GM23338 (cell line): ENCODE results near the gene SLC24A1. TPM values are rescaled to one million over a fixed set of nuclear protein-coding genes. Genes with fewer than 3 reads are reported as not detected.

ENCODE experiments used
- ATAC-seq: fragments of 200-7000 bp; cut with Tn5 transposase; 3 replicates; pipeline ENCODE4 v1.9.1; 2020
- DNase-seq: peaks from one replicate; pipeline ENCODE4 v3.0.0-alpha.2; 2015; ENCODE audit warnings: low spot score
- H2AFZ ChIP-seq: fragments of 200-600 bp; sonication (generic); 2 replicates; pipeline ENCODE4 v1.8.0; 2016; ENCODE audit warnings: antibody characterized with exemption, mild to moderate bottlenecking, moderate library complexity
- H3F3A ChIP-seq: fragments of 200-600 bp; sonication (generic); replicated peaks from 2 replicates; pipeline ENCODE4 v1.8.0; 2017; ENCODE audit warnings: antibody characterized with exemption, mixed run types, low read depth
- H3K27ac ChIP-seq: fragments of 200-600 bp; sonication (generic); 2 replicates; pipeline ENCODE4 v1.6.1; 2016; ENCODE audit warnings: low read depth
- H3K27me3 ChIP-seq: fragments of 200-600 bp; sonication (generic); 2 replicates; pipeline ENCODE4 v1.8.0; 2016; ENCODE audit warnings: mild to moderate bottlenecking, mixed run types, moderate library complexity; ENCODE audit not compliant: insufficient read depth
- H3K36me3 ChIP-seq: fragments of 200-600 bp; sonication (generic); 2 replicates; pipeline ENCODE4 v1.8.0; 2016; ENCODE audit warnings: mild to moderate bottlenecking; ENCODE audit not compliant: insufficient read depth
- H3K4me1 ChIP-seq: fragments of 200-600 bp; sonication (generic); 2 replicates; pipeline ENCODE4 v1.8.0; 2016; ENCODE audit warnings: mild to moderate bottlenecking, moderate library complexity; ENCODE audit not compliant: insufficient read depth
- H3K4me2 ChIP-seq: fragments of 200-600 bp; sonication (generic); 2 replicates; pipeline ENCODE4 v1.7.1; 2017; ENCODE audit warnings: mixed run types
- H3K4me3 ChIP-seq: fragments of 200-600 bp; sonication (generic); 2 replicates; pipeline ENCODE4 v1.6.1; 2016; ENCODE audit warnings: mixed run types
- H3K79me2 ChIP-seq: fragments of 200-600 bp; sonication (generic); replicated peaks from 2 replicates; pipeline ENCODE4 v1.8.0; 2017; ENCODE audit warnings: mild to moderate bottlenecking; ENCODE audit not compliant: insufficient read depth
- H3K9me2 ChIP-seq: fragments of 200-600 bp; sonication (generic); 2 replicates; pipeline ENCODE4 v1.8.0; 2017; ENCODE audit not compliant: insufficient read depth
- H4K20me1 ChIP-seq: fragments of 200-600 bp; sonication (generic); replicated peaks from 2 replicates; pipeline ENCODE4 v1.8.0; 2017; ENCODE audit warnings: mild to moderate bottlenecking; ENCODE audit not compliant: insufficient read depth
- H3K27ac Mint-ChIP-seq: 2 replicates; pipeline ENCODE4 v1.8.0; 2020; ENCODE audit warnings: inconsistent platforms, mild to moderate bottlenecking, moderate library complexity, mixed read lengths
- H3K27me3 Mint-ChIP-seq: 3 replicates; pipeline ENCODE4 v1.8.0; 2022; ENCODE audit warnings: low read depth, mild to moderate bottlenecking, moderate library complexity, mixed read lengths, inconsistent platforms; ENCODE audit not compliant: insufficient read depth, poor library complexity
- H3K36me3 Mint-ChIP-seq: 3 replicates; pipeline ENCODE4 v1.8.0; 2021; ENCODE audit warnings: low read depth, mild to moderate bottlenecking, inconsistent platforms, moderate library complexity, mixed read lengths
- H3K4me1 Mint-ChIP-seq: 3 replicates; pipeline ENCODE4 v1.8.0; 2020; ENCODE audit warnings: mild to moderate bottlenecking, inconsistent platforms, mixed read lengths
- H3K4me3 Mint-ChIP-seq: 3 replicates; pipeline ENCODE4 v1.8.0; 2021; ENCODE audit warnings: moderate library complexity, mild to moderate bottlenecking, inconsistent platforms, mixed read lengths
- H3K9me3 Mint-ChIP-seq: 3 replicates; pipeline ENCODE4 v1.8.0; 2020; ENCODE audit warnings: moderate library complexity, mild to moderate bottlenecking, inconsistent platforms, mixed read lengths
- CREB1 ChIP-seq: fragments of 250-450 bp; sonication (Bioruptor Pico); IDR thresholded peaks from 2 replicates; pipeline ENCODE4 v1.5.0; 2020; ENCODE audit warnings: low read depth, mild to moderate bottlenecking, moderate library complexity
- EZH2 ChIP-seq: fragments of 200-600 bp; sonication (generic); IDR thresholded peaks from one replicate; pipeline ENCODE4 v1.8.0; 2017; ENCODE audit warnings: antibody characterized with exemption, mild to moderate bottlenecking, low read depth; ENCODE audit not compliant: unreplicated experiment
- EZH2phosphoT487 ChIP-seq: fragments of 200-600 bp; sonication (generic); IDR thresholded peaks from one replicate; pipeline ENCODE4 v1.8.1; 2018; ENCODE audit warnings: antibody characterized with exemption; ENCODE audit not compliant: unreplicated experiment
- JUNB ChIP-seq: IDR thresholded peaks from one replicate; pipeline ENCODE4 v1.6.1; 2016; ENCODE audit warnings: antibody characterized with exemption; ENCODE audit not compliant: unreplicated experiment
- NANOG ChIP-seq: IDR thresholded peaks from 2 replicates; pipeline ENCODE4 v1.6.1; 2016; ENCODE audit warnings: antibody characterized with exemption, borderline replicate concordance
- ZNF114 ChIP-seq: fragments of 250-450 bp; sonication (Bioruptor Pico); IDR thresholded peaks from 2 replicates; pipeline ENCODE4 v1.5.0; 2020; ENCODE audit warnings: mild to moderate bottlenecking, moderate library complexity
- ZNF331 ChIP-seq: fragments of 250-450 bp; sonication (Bioruptor Pico); IDR thresholded peaks from 2 replicates; pipeline ENCODE4 v1.5.0; 2020; ENCODE audit warnings: low read depth, mild to moderate bottlenecking, moderate library complexity
- polyA plus RNA-seq: library from polyadenylated mRNA; unstranded; fragments of >200 nt; fragmentation: Nextera tagmentation; extraction: Ambion mirVana; gene quantifications from 2 replicates; pipeline ENCODE4 v1.2.1, GENCODE V29; 2016
- total RNA-seq: library from RNA; depleted of rRNA; stranded (reverse); fragments of >200 nt; shearing (Covaris generic); gene quantifications from 2 replicates; pipeline ENCODE4 v1.2.3, GENCODE V29; 2014
- TF ChIP-seq, protein P1 (sequence below): IDR thresholded peaks from one replicate; pipeline ENCODE4 v1.6.1; 2018; ENCODE audit warnings: antibody characterized with exemption; ENCODE audit not compliant: unreplicated experiment
- TF ChIP-seq, protein P2 (sequence below), 2 experiments: fragments of 200-600 bp in 1 of 2; sonication (generic) in 1 of 2; conservative IDR thresholded peaks; 2 replicates each; pipeline versions ENCODE4 v1.5.1 to v1.6.1; 2016 to 2017; ENCODE audit warnings: antibody characterized with exemption in 2 of 2, low read depth in 2 of 2, mild to moderate bottlenecking in 2 of 2, moderate library complexity in 1 of 2
- TF ChIP-seq, protein P3 (sequence below): fragments of 250-450 bp; sonication (Bioruptor Pico); IDR thresholded peaks from 2 replicates; pipeline ENCODE4 v1.5.0; 2020; ENCODE audit warnings: mild to moderate bottlenecking, moderate library complexity

SLC24A1 gene
- total and polyA plus RNA-seq, 2 experiments from 2014 or later = 1.6 to 4.5 TPM

DNA sequence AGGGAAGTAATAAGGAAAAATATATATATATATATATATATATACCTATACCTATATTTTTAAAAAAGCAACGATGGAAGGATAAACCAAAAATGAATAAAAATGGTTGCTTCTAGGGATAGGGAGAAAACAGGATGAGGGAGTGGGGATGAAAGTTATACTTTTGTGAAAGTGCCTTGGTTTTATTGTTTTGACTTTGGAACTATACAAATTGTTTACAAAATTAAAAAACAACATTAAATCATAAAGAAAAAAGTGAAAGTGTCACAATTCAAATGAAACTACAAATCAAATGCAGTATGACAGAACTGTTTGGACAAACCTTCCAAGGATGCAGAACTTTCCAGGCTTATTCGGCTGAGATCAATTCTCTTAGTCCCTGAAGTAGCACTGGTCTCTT, 54.4 kb downstream of the SLC24A1 start (continued):
- TF ChIP-seq, protein P1, sequence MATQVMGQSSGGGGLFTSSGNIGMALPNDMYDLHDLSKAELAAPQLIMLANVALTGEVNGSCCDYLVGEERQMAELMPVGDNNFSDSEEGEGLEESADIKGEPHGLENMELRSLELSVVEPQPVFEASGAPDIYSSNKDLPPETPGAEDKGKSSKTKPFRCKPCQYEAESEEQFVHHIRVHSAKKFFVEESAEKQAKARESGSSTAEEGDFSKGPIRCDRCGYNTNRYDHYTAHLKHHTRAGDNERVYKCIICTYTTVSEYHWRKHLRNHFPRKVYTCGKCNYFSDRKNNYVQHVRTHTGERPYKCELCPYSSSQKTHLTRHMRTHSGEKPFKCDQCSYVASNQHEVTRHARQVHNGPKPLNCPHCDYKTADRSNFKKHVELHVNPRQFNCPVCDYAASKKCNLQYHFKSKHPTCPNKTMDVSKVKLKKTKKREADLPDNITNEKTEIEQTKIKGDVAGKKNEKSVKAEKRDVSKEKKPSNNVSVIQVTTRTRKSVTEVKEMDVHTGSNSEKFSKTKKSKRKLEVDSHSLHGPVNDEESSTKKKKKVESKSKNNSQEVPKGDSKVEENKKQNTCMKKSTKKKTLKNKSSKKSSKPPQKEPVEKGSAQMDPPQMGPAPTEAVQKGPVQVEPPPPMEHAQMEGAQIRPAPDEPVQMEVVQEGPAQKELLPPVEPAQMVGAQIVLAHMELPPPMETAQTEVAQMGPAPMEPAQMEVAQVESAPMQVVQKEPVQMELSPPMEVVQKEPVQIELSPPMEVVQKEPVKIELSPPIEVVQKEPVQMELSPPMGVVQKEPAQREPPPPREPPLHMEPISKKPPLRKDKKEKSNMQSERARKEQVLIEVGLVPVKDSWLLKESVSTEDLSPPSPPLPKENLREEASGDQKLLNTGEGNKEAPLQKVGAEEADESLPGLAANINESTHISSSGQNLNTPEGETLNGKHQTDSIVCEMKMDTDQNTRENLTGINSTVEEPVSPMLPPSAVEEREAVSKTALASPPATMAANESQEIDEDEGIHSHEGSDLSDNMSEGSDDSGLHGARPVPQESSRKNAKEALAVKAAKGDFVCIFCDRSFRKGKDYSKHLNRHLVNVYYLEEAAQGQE = no peak
- TF ChIP-seq, protein P2, sequence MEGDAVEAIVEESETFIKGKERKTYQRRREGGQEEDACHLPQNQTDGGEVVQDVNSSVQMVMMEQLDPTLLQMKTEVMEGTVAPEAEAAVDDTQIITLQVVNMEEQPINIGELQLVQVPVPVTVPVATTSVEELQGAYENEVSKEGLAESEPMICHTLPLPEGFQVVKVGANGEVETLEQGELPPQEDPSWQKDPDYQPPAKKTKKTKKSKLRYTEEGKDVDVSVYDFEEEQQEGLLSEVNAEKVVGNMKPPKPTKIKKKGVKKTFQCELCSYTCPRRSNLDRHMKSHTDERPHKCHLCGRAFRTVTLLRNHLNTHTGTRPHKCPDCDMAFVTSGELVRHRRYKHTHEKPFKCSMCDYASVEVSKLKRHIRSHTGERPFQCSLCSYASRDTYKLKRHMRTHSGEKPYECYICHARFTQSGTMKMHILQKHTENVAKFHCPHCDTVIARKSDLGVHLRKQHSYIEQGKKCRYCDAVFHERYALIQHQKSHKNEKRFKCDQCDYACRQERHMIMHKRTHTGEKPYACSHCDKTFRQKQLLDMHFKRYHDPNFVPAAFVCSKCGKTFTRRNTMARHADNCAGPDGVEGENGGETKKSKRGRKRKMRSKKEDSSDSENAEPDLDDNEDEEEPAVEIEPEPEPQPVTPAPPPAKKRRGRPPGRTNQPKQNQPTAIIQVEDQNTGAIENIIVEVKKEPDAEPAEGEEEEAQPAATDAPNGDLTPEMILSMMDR (conservative IDR thresholded peaks at IDR 0.05; ENCODE audit: low read depth in 2 of 2) = no peak
- TF ChIP-seq ZNF114 (no peak), EZH2phosphoT487 (no peak), JUNB (no peak), NANOG (no peak), CREB1 (CRISPR knock-in tag) (no peak), ZNF331 (no peak), EZH2 (no peak)

DNA sequence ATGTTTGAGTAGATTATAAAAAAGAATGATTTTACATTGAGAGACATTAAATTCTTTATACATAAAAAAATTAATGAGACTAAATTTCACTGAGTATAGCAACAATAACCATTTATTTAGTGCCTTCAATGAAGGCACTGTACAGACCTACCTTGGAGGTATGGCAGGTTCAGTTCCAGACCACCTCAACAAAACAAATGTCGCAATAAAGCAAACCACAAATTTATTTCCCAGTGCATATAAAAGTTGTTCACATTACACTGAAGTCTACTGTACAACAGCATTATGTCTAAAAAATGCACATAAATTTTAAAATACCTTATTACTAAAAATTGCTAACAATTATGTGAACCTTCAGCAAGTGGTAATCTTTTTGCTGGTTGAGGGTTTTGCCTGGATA, 58.8 kb downstream of the SLC24A1 start:
- Histone ChIP-seq H3K36me3 (no peaks in the 10 kb centered on the region), H3F3A (no peaks in the 10 kb centered on the region), H4K20me1 (no peaks in the 10 kb centered on the region), H3K79me2 (no peaks in the 10 kb centered on the region), H3K4me1 (no peaks in the 10 kb centered on the region), H3K9me2 (no peaks in the 10 kb centered on the region), H3K27ac (no peak overlapping the region), H2AFZ (no peak overlapping the region), H3K27me3 (no peaks in the 10 kb centered on the region), H3K4me2 (no peak overlapping the region), H3K4me3 (no peak overlapping the region)
- Mint-ChIP-seq H3K9me3 (no peaks in the 10 kb centered on the region), H3K4me1 (no peaks in the 10 kb centered on the region), H3K27me3 (peaks cover 1% of the 10 kb centered on the region), H3K36me3 (no peaks in the 10 kb centered on the region), H3K27ac (no peak overlapping the region), H3K4me3 (no peak overlapping the region)
- DNase-seq (no peak), ATAC-seq (no peak)
- TF ChIP-seq ZNF114 = no peak
- TF ChIP-seq, protein P2 (conservative IDR thresholded peaks at IDR 0.05; ENCODE audit: low read depth in 2 of 2) = no peak
- TF ChIP-seq EZH2phosphoT487 = no peak
- no peak for TF ChIP-seq EZH2
- TF ChIP-seq, protein P3, sequence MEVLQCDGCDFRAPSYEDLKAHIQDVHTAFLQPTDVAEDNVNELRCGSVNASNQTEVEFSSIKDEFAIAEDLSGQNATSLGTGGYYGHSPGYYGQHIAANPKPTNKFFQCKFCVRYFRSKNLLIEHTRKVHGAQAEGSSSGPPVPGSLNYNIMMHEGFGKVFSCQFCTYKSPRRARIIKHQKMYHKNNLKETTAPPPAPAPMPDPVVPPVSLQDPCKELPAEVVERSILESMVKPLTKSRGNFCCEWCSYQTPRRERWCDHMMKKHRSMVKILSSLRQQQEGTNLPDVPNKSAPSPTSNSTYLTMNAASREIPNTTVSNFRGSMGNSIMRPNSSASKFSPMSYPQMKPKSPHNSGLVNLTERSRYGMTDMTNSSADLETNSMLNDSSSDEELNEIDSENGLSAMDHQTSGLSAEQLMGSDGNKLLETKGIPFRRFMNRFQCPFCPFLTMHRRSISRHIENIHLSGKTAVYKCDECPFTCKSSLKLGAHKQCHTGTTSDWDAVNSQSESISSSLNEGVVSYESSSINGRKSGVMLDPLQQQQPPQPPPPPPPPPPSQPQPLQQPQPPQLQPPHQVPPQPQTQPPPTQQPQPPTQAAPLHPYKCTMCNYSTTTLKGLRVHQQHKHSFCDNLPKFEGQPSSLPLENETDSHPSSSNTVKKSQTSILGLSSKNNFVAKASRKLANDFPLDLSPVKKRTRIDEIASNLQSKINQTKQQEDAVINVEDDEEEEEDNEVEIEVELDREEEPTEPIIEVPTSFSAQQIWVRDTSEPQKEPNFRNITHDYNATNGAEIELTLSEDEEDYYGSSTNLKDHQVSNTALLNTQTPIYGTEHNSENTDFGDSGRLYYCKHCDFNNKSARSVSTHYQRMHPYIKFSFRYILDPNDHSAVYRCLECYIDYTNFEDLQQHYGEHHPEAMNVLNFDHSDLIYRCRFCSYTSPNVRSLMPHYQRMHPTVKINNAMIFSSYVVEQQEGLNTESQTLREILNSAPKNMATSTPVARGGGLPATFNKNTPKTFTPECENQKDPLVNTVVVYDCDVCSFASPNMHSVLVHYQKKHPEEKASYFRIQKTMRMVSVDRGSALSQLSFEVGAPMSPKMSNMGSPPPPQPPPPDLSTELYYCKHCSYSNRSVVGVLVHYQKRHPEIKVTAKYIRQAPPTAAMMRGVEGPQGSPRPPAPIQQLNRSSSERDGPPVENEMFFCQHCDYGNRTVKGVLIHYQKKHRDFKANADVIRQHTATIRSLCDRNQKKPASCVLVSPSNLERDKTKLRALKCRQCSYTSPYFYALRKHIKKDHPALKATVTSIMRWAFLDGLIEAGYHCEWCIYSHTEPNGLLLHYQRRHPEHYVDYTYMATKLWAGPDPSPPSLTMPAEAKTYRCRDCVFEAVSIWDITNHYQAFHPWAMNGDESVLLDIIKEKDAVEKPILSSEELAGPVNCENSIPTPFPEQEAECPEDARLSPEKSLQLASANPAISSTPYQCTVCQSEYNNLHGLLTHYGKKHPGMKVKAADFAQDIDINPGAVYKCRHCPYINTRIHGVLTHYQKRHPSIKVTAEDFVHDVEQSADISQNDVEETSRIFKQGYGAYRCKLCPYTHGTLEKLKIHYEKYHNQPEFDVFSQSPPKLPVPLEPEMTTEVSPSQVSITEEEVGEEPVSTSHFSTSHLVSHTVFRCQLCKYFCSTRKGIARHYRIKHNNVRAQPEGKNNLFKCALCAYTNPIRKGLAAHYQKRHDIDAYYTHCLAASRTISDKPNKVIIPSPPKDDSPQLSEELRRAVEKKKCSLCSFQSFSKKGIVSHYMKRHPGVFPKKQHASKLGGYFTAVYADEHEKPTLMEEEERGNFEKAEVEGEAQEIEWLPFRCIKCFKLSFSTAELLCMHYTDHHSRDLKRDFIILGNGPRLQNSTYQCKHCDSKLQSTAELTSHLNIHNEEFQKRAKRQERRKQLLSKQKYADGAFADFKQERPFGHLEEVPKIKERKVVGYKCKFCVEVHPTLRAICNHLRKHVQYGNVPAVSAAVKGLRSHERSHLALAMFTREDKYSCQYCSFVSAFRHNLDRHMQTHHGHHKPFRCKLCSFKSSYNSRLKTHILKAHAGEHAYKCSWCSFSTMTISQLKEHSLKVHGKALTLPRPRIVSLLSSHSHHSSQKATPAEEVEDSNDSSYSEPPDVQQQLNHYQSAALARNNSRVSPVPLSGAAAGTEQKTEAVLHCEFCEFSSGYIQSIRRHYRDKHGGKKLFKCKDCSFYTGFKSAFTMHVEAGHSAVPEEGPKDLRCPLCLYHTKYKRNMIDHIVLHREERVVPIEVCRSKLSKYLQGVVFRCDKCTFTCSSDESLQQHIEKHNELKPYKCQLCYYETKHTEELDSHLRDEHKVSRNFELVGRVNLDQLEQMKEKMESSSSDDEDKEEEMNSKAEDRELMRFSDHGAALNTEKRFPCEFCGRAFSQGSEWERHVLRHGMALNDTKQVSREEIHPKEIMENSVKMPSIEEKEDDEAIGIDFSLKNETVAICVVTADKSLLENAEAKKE (CRISPR knock-in tag) = no peak
